Measurements from ENCODE around the gene ZKSCAN7.
A peak's percentile ranks its signal among the peaks of the same experiment; 100 is the strongest.
"Not testable (repeated sequence)": the region's sequence is repeated elsewhere in the genome, so short reads cannot be mapped to it uniquely, and the experiment has no call there.

The ZKSCAN7 gene

GRCh38 chr3:44554626-44555592, at the start of gene ZKSCAN7:
TSS of gene ZKSCAN7 (plus strand) at chr3:44555193. CDS start at chr3:44557048, 1,855 bp downstream.
- peak; percentile 4 to 37 for DNase-seq

- DNase-seq: no peak
Observed at GRCh38 chr3:44506556-44506955, 48.4 kb upstream of the ZKSCAN7 start.

DNA sequence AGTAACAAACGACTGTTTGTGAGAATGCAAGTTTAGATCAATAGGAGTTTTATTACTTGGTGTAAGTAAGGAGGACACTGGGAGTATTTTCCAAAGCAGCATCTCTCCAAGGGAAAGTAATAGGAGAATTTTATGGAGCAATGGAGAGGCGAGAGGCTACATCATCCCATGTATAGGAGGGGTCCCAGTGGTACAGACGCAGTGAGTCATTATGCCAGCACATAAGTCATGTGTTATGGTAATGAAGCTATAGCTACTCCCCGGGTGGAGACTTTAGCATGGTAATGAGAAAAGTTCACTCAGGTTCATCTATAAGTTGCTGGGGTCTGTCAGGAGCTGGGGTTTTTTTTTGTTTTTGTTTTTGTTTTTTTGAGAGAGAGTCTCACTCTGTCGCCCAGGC, 48.0 kb upstream of the ZKSCAN7 start:
- DNase-seq: no peak

DNA sequence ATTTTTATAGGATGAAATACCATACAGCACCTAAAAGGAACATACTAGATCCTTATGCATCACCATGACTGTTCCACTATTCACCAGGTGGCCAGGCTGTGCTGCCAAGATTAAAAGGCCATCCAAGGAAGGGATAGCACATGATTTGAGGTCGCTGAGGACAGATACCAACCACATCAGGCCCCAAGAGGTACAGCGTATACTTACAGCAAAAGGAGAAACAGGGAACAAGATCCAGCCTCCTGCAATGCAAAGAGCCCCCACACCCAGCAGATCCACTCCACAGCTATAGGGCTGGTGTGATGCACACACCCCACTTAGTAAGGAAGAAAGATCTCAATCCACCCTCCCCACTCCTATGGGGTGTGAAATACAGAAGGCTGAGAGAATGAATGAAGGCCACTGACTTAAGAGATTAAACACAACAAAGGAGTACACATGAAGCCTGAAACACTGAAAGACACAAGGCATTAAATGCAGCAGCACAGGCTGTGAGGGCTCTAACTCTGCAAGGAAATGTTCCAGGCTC, 45.5 kb upstream of the ZKSCAN7 start:
- no peak for DNase-seq

- no peak for DNase-seq
Observed at GRCh38 chr3:44510000-44510368, 45.0 kb upstream of the ZKSCAN7 start.

GRCh38 chr3:44511238-44511566, 43.8 kb upstream of the ZKSCAN7 start:
- DNase-seq: no peak

- no peak for DNase-seq
Observed at GRCh38 chr3:44513513-44513912, 41.5 kb upstream of the ZKSCAN7 start.

DNA sequence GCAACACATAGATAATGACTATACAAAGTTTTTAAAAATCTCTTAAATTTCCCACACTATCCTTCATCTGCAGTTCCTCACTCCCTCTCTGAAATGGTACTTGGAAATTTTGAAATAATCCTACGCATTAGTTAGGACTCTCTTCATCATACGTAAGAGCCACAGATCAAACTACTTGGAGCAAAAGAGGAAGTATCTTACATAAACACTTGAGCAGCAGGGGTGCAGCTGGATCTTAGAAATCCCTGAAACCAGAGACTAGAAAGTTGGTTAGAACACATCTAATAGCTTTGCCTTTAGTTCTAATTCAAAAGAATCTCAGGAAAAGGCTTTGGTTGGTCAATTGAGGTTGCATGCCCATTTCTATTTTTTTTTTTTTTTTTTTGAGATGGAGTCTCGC, 38.8 kb upstream of the ZKSCAN7 start:
- no peak for DNase-seq

DNA sequence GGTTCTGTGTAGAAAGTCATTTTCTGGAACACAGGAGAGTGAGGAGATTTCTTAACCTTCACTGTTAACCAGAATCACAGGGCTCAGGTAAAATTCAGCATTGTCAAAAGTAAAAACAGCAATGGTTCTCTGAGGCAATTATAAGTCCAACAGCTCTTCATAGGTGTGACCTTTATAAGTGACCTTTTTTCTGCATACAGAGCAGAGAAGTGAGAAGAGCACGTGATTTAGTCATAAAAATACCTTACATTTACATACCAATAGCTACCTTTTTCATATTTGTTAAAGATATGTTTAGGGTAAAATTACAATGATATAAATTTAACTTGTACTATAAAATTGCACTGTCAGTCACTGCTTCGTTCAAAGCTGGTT, 36.2 kb upstream of the ZKSCAN7 start:
- no peak for DNase-seq

DNA sequence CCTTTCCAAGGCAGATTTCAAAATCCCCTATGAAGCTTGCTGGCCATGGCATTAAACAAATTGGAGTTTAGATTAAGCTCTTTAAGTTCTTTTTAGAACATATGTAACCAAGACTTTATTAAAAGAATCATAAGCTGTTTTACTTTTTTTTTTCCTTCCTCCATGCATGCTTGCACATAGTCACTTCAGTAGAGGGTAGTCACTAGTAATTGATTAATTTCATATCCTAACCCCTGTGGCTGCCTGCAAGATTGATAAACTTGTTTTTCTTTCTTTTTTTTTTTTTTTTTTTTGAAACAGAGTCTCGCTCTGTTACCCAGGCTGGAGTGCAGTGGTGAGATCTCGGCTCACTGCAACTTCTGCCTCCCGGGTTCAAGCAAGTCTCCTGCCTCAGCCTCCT, 33.3 kb upstream of the ZKSCAN7 start:
- no peak for DNase-seq

DNA sequence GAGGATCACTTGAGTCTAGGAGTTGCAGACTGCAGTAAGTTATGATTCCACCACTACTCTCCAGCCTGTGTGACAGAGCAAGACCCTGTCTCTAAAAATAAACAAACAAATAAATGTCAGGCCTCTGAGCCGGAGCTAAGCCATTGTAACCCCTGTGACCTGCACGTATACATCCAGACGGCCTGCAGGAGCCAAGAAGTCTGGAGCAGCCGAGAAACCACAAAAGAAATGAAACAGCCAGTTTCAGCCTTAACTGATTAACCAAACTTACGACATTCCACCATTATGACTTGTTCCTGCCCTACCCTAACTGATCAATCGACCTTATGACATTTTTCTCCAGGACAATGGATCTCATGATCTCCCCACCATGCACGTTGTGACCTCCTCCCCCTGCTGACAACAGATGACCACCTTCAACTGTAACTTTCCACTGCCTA, 32.5 kb upstream of the ZKSCAN7 start:
- DNase-seq: no peak

GRCh38 chr3:44525060-44525459, 29.9 kb upstream of the ZKSCAN7 start:
- no peak for DNase-seq

- DNase-seq: no peak
Observed at GRCh38 chr3:44529927-44530326, 25.1 kb upstream of the ZKSCAN7 start.

GRCh38 chr3:44530911-44531310, 24.1 kb upstream of the ZKSCAN7 start:
- DNase-seq: no peak

DNA sequence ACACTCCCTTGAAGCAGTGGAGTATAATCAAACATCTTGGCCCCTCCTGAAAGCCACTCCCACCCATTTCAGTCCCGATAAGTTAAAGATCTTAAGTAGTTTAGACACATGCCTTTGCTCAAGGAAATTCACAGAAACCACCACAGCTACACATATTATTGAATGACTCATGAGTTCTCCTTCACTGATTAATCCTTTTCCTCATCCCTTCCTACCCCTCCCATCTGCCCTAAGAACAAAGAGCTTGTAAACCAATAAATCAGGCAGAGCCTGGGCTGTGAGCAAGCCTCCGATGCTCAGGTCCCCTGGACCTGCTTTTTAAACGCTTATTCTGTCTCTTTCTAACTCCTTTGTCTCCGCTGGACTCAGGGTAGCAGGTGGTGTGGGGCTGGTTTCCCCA, 20.3 kb upstream of the ZKSCAN7 start:
- DNase-seq: not testable (repeated sequence)

- no peak for DNase-seq
Observed at GRCh38 chr3:44535364-44535763, 19.6 kb upstream of the ZKSCAN7 start.

GRCh38 chr3:44544811-44545210, 10.2 kb upstream of the ZKSCAN7 start:
- not testable (repeated sequence) for DNase-seq

DNA sequence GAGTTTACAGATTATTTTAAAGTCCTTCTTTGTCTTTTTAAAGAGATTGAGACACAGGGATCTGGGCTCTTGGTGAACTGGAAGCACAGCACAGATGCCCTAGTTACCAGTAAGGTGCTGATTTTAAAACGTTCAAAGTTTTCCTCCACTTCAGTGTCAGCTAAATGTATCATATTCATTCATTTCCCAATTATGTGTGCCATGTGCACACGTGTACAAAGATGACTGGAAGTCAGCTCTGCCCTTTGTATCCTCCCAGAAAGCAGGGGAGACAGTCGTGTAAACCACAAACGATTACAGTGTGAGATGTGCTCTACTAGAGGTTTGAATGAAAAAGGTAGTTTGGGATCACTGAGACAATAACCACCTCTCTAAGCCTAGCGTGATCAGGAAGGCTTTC, 730 bp downstream of the ZKSCAN7 start:
- DNase-seq: no peak

- DNase-seq: no peak
Observed at GRCh38 chr3:44557074-44557473, 2.1 kb downstream of the ZKSCAN7 start.

DNA sequence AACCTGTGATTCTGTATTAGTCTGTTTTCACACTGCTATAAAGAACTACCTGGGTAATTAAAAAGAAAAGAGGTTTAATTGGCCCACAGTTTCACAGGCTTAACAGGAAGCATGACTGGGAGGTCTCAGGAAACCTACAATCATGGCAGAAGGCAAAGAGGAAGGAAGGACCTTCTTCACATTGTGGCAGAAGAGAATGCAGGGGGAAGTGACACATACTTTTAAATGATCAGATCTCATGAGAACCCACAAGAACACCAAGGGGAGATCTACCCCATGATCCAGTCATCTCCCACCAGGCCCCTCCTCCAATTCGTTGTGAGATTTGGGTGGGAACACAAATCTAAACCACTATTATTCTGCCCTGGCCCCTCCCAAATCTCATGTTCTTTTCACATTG, 6.1 kb downstream of the ZKSCAN7 start:
- no peak for DNase-seq

GRCh38 chr3:44562147-44562546, 7.2 kb downstream of the ZKSCAN7 start:
- DNase-seq: no peak

DNA sequence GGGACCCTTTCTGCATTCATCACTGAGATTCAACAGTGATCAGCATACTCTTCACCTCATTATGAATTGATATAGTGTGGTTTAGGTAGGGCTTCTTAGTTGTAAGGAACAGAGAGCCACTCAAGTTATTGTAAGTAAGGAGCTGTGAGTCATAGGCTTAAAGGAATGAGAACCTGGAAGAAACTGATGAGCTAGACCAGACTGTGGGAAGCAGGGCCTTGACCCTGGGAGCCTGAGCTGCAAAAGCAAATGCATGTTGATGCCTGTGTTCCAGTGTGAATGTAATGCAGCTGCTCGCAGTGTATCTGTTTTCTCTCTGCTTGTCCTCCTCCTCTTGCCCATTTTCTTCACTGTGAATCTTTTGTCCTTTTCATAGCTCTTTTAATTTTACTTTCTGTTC, 13.6 kb downstream of the ZKSCAN7 start:
- DNase-seq: no peak

DNA sequence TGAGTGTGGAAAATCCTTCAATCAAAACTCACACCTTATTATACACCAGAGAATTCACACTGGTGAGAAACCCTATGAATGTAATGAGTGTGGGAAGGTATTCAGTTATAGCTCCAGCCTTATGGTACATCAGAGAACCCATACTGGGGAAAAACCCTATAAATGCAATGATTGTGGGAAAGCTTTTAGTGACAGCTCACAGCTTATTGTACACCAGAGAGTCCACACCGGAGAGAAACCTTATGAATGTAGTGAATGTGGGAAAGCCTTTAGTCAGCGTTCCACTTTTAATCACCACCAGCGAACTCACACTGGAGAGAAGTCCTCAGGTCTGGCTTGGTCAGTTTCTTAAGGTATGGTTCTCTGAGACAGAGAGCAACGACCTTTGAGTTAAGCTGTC, 16.0 kb downstream of the ZKSCAN7 start:
- no peak for DNase-seq

DNA sequence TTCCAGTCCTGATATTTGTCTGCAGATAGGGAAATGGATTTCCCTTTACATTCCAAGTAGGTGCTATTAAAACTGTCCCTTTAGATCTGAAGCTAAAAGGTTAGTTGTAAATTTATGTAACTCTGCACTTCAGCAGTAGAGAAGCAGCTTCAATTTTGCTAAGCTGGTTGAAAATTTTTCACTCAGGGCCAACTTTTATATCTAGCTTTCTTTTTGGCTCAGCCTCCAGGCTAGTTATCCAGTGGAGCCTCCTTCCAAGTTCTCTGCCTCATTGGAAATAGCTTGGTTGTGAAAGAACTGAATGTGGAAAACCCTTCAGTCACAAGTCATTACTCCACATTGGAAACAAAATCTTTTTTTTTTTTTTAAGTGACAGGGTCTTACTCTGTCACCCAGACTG, 21.6 kb downstream of the ZKSCAN7 start:
- DNase-seq: no peak
